Right forelimb (tissue), 1 donor: Measurements from ENCODE around the gene ASB18.
"Not testable (repeated sequence)": the region's sequence is repeated elsewhere in the genome, so short reads cannot be mapped to it uniquely, and the experiment has no call there.

Experiments
- DNase-seq: peaks from one replicate; pipeline ENCODE4 v3.0.0-alpha.2; 2018

ASB18 gene

GRCh38 chr2:236282406-236282805, 18.2 kb upstream of the ASB18 start:
- no peak for DNase-seq

GRCh38 chr2:236281423-236281822, 17.2 kb upstream of the ASB18 start:
- DNase-seq = no peak

- no peak for DNase-seq
These were observed 8.9 kb upstream of the ASB18 start for GRCh38 chr2:236273126-236273525.

- DNase-seq = no peak
These were observed 7.6 kb upstream of the ASB18 start for GRCh38 chr2:236271851-236272250.

GRCh38 chr2:236269876-236270275, 5.7 kb upstream of the ASB18 start:
- not testable (repeated sequence) for DNase-seq

GRCh38 chr2:236265675-236266074, 1.5 kb upstream of the ASB18 start:
- DNase-seq = no peak

- no peak for DNase-seq
These were observed 2.0 kb downstream of the ASB18 start for GRCh38 chr2:236262238-236262637.

- DNase-seq = no peak
These were observed 2.8 kb downstream of the ASB18 start for GRCh38 chr2:236261452-236261851.

- DNase-seq = no peak
These were observed 4.8 kb downstream of the ASB18 start for GRCh38 chr2:236259371-236259770.

GRCh38 chr2:236257575-236257974, 6.6 kb downstream of the ASB18 start:
- no peak for DNase-seq

GRCh38 chr2:236257136-236257535, 7.1 kb downstream of the ASB18 start:
- no peak for DNase-seq

- no peak for DNase-seq
These were observed 7.7 kb downstream of the ASB18 start for GRCh38 chr2:236256366-236256985.

- DNase-seq = no peak
These were observed 9.5 kb downstream of the ASB18 start for GRCh38 chr2:236254674-236255073.

GRCh38 chr2:236254001-236254400, 10.2 kb downstream of the ASB18 start:
- DNase-seq = no peak

- no peak for DNase-seq
These were observed 11.6 kb downstream of the ASB18 start for GRCh38 chr2:236252602-236253001.

- DNase-seq = no peak
These were observed 13.2 kb downstream of the ASB18 start for GRCh38 chr2:236250909-236251579.

- DNase-seq = no peak
These were observed 13.9 kb downstream of the ASB18 start for GRCh38 chr2:236250286-236250685.

GRCh38 chr2:236249066-236249465, 15.1 kb downstream of the ASB18 start:
- DNase-seq = no peak

- DNase-seq = no peak
These were observed 17.4 kb downstream of the ASB18 start for GRCh38 chr2:236246711-236247246.

- no peak for DNase-seq
These were observed 19.9 kb downstream of the ASB18 start for GRCh38 chr2:236244256-236244655.

GRCh38 chr2:236242057-236242495, 22.1 kb downstream of the ASB18 start:
- no peak for DNase-seq

GRCh38 chr2:236241181-236242056, 22.8 kb downstream of the ASB18 start:
- no peak for DNase-seq

GRCh38 chr2:236240228-236240990, 23.8 kb downstream of the ASB18 start:
- DNase-seq = no peak
